ENCODE data around the gene GID8.

The GID8 gene

GRCh38 chr20:62942456-62942855 lies 4.5 kb downstream of the GID8 start:
- no peak for DNase-seq (ENCODE audit: low read depth)
- H3K4me3 ChIP-seq (ENCODE audit: control insufficient read depth, low read depth, low read length): no peak overlapping the region
- TF ChIP-seq CTCF (conservative IDR thresholded peaks at IDR 0.05; ENCODE audit: control insufficient read depth, insufficient read depth, low read depth, low read length): no peak

GRCh38 chr20:62943396-62943795 lies 5.4 kb downstream of the GID8 start:
- no peak for TF ChIP-seq CTCF (conservative IDR thresholded peaks at IDR 0.05; ENCODE audit: control insufficient read depth, insufficient read depth, low read depth, low read length)
- no peak overlapping the region for H3K4me3 ChIP-seq (ENCODE audit: control insufficient read depth, low read depth, low read length)
- no peak for DNase-seq (ENCODE audit: low read depth)

GRCh38 chr20:62944184-62944583 lies 6.2 kb downstream of the GID8 start:
- H3K4me3 ChIP-seq (ENCODE audit: control insufficient read depth, low read depth, low read length): no peak overlapping the region

GRCh38 chr20:62944746-62945145 lies 6.8 kb downstream of the GID8 start:
- DNase-seq (ENCODE audit: low read depth): no peak
- H3K4me3 ChIP-seq (ENCODE audit: control insufficient read depth, low read depth, low read length): no peak overlapping the region
- TF ChIP-seq CTCF (conservative IDR thresholded peaks at IDR 0.05; ENCODE audit: control insufficient read depth, insufficient read depth, low read depth, low read length): no peak

More at GRCh38 chr20:62944184-62944583, 6.2 kb downstream of the GID8 start:
- DNase-seq (ENCODE audit: low read depth): no peak
- no peak for TF ChIP-seq CTCF (conservative IDR thresholded peaks at IDR 0.05; ENCODE audit: control insufficient read depth, insufficient read depth, low read depth, low read length)

GRCh38 chr20:62945771-62946339 lies 7.9 kb downstream of the GID8 start:
- DNase-seq (ENCODE audit: low read depth): no peak
- no peak for TF ChIP-seq CTCF (conservative IDR thresholded peaks at IDR 0.05; ENCODE audit: control insufficient read depth, insufficient read depth, low read depth, low read length)
- no peak overlapping the region for H3K4me3 ChIP-seq (ENCODE audit: control insufficient read depth, low read depth, low read length)

GRCh38 chr20:62946918-62947317 lies 9.0 kb downstream of the GID8 start:
- H3K4me3 ChIP-seq (ENCODE audit: control insufficient read depth, low read depth, low read length): no peak overlapping the region
- DNase-seq (ENCODE audit: low read depth): no peak
- TF ChIP-seq CTCF (conservative IDR thresholded peaks at IDR 0.05; ENCODE audit: control insufficient read depth, insufficient read depth, low read depth, low read length): no peak
